ENCODE results near the gene UBAP2L. TPM values are rescaled to one million over a fixed set of nuclear protein-coding genes. Genes with fewer than 3 reads are reported as not detected.

Gene UBAP2L
- total RNA-seq, 4 donors from 2014 or later = 57.8 to 102 (median 88.8) TPM

- Histone ChIP-seq H3K27me3 (no peaks in the 10 kb centered on the region), H3K27ac (no peak overlapping the region), H3K9me3 (no peaks in the 10 kb centered on the region), H3K36me3 (no peaks in the 10 kb centered on the region), H3K4me3 (replicated peaks in 1 of 3) (no peak overlapping the region), H3K4me1 (no peaks in the 10 kb centered on the region)
- intact Hi-C loops (cut with DNase I) = no loop called here
- TF ChIP-seq POLR2A (IDR thresholded peaks at IDR 0.05) (no peak), CTCF (IDR thresholded peaks at IDR 0.05) (no peak)
- no peak for DNase-seq
- 78 to 79% methylated on average over 4 of the region's 4 CpGs for WGBS, 2 donors
Observed at GRCh38 chr1:154318386-154318785, 97.6 kb downstream of the UBAP2L start.

MicroRNA genes within 50 kb of the gene (microRNA counts, 767-probe panel; counts per million panel counts)
- 0 to 2,842 counts per million in 2 donors for microRNA hsa-miR-190b

Small RNAs within 50 kb of the gene (microRNA-seq; reads per million reads assigned to microRNA genes)
- gene MIR190B = 14.3 reads per million, percentile 32 among the genes with 10 or more reads in this experiment

Small RNAs within 50 kb of the gene (small RNA-seq; reads per million reads assigned to genes)
- gene MIR190B (0.47 reads per million), gene RF00273 (not detected), gene RNU6-121P (not detected), gene RNU6-239P (not detected), gene SNORA58B (not detected)

Other genes starting within 250 kb of the UBAP2L start
- 100 to 1,000 TPM; 173 to 393 (median 247) TPM for gene JTB, start 243.3 kb upstream of the UBAP2L start, total RNA-seq
- gene RAB13, start 234.6 kb upstream of the UBAP2L start, total RNA-seq = 10 to 100 TPM; 30.6 to 48.2 (median 38.1) TPM
- 1,000 to 10,000 TPM; 2,032 to 3,294 (median 2,297) TPM for gene RPS27, start 230.2 kb upstream of the UBAP2L start, total RNA-seq
- under 1 TPM in 3 of 4 donors, not detected in 1; 0.13 to 0.38 (median 0.22) TPM for gene NUP210L, start 65.9 kb upstream of the UBAP2L start, total RNA-seq
- gene TPM3, start 28.9 kb upstream of the UBAP2L start, total RNA-seq = 100 to 1,000 TPM; 227 to 352 (median 298) TPM
- gene CFAP141, start 14.6 kb upstream of the UBAP2L start, total RNA-seq = not detected
- 100 to 1,000 TPM in 2 of 4 donors, 10 to 100 TPM in 2; 52.0 to 104 (median 94.5) TPM for gene HAX1, start 51.7 kb downstream of the UBAP2L start, total RNA-seq
- gene AQP10, start 100.1 kb downstream of the UBAP2L start, total RNA-seq = not detected
- 100 to 1,000 TPM in 1 of 4 donors, 10 to 100 TPM in 3; 61.6 to 106 (median 76.4) TPM for gene ATP8B2, start 104.6 kb downstream of the UBAP2L start, total RNA-seq
- 10 to 100 TPM in 1 of 4 donors, 1 to 10 TPM in 3; 4.4 to 15.3 (median 7.4) TPM for gene IL6R, start 184.4 kb downstream of the UBAP2L start, total RNA-seq

Data from thyroid gland (tissue), 4 donors.